Ishikawa (cell line): Measurements from ENCODE around the gene FAM149B1.

ENCODE experiments used
- CEBPB ChIP-seq: IDR thresholded peaks from 2 replicates; pipeline ENCODE4 v1.6.1; 2012
- CREB1 ChIP-seq: IDR thresholded peaks from 2 replicates; pipeline ENCODE4 v1.6.1; 2012; ENCODE audit warnings: low read depth
- EGR1 ChIP-seq: IDR thresholded peaks from 2 replicates; pipeline ENCODE4 v1.6.1; 2012
- EP300 ChIP-seq: IDR thresholded peaks from 2 replicates; pipeline ENCODE4 v1.6.1; 2012; ENCODE audit warnings: borderline replicate concordance
- FOXM1 ChIP-seq: IDR thresholded peaks from 2 replicates; pipeline ENCODE4 v1.6.1; 2012; ENCODE audit warnings: low read depth, borderline replicate concordance
- MAX ChIP-seq: IDR thresholded peaks from 2 replicates; pipeline ENCODE4 v1.6.1; 2012
- NFIC ChIP-seq: IDR thresholded peaks from 2 replicates; pipeline ENCODE4 v1.6.1; 2012
- RAD21 ChIP-seq: IDR thresholded peaks from 2 replicates; pipeline ENCODE4 v1.6.1; 2012; ENCODE audit warnings: low read depth
- REST ChIP-seq: IDR thresholded peaks from 2 replicates; pipeline ENCODE4 v1.6.1; 2012; ENCODE audit warnings: low read depth, mild to moderate bottlenecking
- TAF1 ChIP-seq: IDR thresholded peaks from 2 replicates; pipeline ENCODE4 v1.6.1; 2012; ENCODE audit warnings: low read depth, mild to moderate bottlenecking
- TCF12 ChIP-seq: IDR thresholded peaks from 2 replicates; pipeline ENCODE4 v1.6.1; 2012; ENCODE audit warnings: low read depth
- TEAD4 ChIP-seq: IDR thresholded peaks from 2 replicates; pipeline ENCODE4 v1.6.1; 2012
- USF1 ChIP-seq: IDR thresholded peaks from 2 replicates; pipeline ENCODE4 v1.6.1; 2012
- YY1 ChIP-seq: IDR thresholded peaks from 2 replicates; pipeline ENCODE4 v1.6.1; 2012; ENCODE audit warnings: low read depth
- ZBTB7A ChIP-seq: IDR thresholded peaks from 2 replicates; pipeline ENCODE4 v1.6.1; 2012; ENCODE audit warnings: low read depth

Gene FAM149B1

GRCh38 chr10:73246646-73247508 lies 79.0 kb downstream of the FAM149B1 start, which contains the start of gene DNAJC9:
DNAJC9 (minus strand) TSS chr10:73247255; CDS start chr10:73247189, 66 bp downstream.
- TF ChIP-seq REST (peak; percentile 32; the same call in 1 of the 2 replicates), MAX (peak; percentile 94), CREB1 (peak; percentile 80), YY1 (peak; percentile 72), ZBTB7A (peak; percentile 76), CEBPB (peak; percentile 18; the same call in 1 of the 2 replicates), EGR1 (no peak), RAD21 (no peak; the same call in 1 of the 2 replicates), USF1 (peak; percentile 59), EP300 (peak; percentile 63), TEAD4 (peak; percentile 36; the same call in 1 of the 2 replicates), TAF1 (peak; percentile 97), FOXM1 (no peak; the same call in 1 of the 2 replicates), TCF12 (peak; percentile 87), NFIC (peak; percentile 5; the same call in 1 of the 2 replicates)

- TF ChIP-seq FOXM1 (no peak), REST (no peak; the same call in 1 of the 2 replicates), NFIC (no peak), USF1 (no peak), CEBPB (no peak), CREB1 (no peak), YY1 (no peak), TCF12 (no peak), ZBTB7A (no peak), RAD21 (no peak), EP300 (no peak), TEAD4 (no peak), EGR1 (no peak)
Observed at GRCh38 chr10:73247509-73248258, 79.8 kb downstream of the FAM149B1 start.

- no peak for TF ChIP-seq RAD21
- TF ChIP-seq CEBPB, result no peak
- no peak for TF ChIP-seq TEAD4
- no peak for TF ChIP-seq FOXM1
- no peak for TF ChIP-seq USF1
Observed at GRCh38 chr10:73248259-73248724, 80.4 kb downstream of the FAM149B1 start.

GRCh38 chr10:73251683-73252444 lies 83.9 kb downstream of the FAM149B1 start:
- TF ChIP-seq USF1 (0 out of 2 replicates have a peak, but pooled peaks have one; percentile 8), ZBTB7A (no peak)
